GM21619 (cell line): Measurements from ENCODE around the gene PNPLA7.
"Not testable (repeated sequence)": the region's sequence is repeated elsewhere in the genome, so short reads cannot be mapped to it uniquely, and the experiment has no call there.

Experiments used
- ATAC-seq: cut with Tn5 transposase; IDR thresholded peaks from one replicate; pipeline ENCODE4 v1.9.1; 2021; ENCODE audit not compliant: unreplicated experiment

PNPLA7 gene

GRCh38 chr9:137452761-137453642 lies 97.2 kb downstream of the PNPLA7 start:
- no peak for ATAC-seq

DNA sequence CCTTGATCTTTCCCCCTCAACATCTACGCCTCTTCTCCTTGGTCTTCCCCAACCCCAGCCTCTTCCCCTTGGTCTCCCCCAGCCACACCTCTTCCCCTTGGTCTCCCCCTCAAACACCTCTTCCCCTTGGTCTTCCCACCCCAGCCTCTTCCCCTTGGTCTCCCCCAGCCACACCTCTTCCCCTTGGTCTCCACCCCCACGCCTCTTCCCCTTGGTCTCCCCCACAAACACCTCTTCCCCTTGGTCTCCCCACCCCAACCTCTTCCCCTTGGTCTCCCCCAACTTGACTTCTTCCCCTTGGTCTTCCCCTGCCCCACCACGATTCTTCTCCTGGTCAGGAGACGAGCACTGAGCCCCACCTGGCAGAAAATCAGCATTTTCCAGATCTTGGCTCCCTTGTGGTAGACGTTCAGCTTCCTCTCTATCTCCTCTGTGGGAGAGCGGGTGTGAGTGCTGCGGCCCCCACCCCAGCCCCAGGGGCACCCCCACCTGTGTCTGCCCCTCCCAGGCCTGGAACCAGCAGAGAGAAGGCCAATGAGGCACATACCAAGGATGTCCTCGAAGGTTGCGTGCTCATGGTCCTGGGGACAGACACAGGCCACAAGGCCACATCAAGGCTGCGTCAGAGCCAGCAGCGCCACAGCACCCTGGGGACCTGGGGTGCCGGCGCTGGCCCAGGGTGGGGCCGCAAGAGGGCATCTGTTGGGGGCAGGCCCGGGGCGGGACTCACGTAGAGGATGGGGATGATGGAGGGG lies 98.0 kb downstream of the PNPLA7 start:
- no peak for ATAC-seq

DNA sequence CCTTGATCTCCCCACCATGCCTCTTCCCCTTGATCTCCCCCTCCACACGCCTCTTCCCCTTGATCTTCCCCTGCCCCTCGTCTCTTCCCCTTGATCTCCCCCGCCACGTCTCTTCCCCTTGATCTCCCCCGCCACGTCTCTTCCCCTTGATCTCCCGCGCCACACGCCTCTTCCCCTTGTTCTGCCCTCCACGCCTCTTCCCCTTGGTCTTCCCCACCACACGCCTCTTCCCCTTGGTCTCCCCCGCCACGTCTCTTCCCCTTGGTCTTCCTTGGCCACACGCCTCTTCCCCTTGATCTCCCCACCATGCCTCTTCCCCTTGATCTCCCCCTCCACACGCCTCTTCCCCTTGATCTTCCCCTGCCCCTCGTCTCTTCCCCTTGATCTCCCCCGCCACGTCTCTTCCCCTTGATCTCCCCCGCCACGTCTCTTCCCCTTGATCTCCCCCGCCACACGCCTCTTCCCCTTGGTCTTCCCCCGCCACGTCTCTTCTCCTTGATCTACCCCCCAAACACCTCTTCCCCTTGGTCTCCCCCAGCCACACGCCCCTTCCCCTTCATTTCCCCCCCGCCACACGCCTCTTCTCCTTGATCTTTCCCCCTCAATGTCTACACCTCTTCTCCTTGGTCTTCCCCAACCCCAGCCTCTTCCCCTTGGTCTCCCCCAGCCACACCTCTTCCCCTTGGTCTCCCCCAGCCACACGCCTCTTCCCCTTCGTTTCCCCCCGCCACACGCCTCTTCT lies 98.8 kb downstream of the PNPLA7 start:
- not testable (repeated sequence) for ATAC-seq

GRCh38 chr9:137450539-137451222 lies 99.5 kb downstream of the PNPLA7 start:
- ATAC-seq: not testable (repeated sequence)

DNA sequence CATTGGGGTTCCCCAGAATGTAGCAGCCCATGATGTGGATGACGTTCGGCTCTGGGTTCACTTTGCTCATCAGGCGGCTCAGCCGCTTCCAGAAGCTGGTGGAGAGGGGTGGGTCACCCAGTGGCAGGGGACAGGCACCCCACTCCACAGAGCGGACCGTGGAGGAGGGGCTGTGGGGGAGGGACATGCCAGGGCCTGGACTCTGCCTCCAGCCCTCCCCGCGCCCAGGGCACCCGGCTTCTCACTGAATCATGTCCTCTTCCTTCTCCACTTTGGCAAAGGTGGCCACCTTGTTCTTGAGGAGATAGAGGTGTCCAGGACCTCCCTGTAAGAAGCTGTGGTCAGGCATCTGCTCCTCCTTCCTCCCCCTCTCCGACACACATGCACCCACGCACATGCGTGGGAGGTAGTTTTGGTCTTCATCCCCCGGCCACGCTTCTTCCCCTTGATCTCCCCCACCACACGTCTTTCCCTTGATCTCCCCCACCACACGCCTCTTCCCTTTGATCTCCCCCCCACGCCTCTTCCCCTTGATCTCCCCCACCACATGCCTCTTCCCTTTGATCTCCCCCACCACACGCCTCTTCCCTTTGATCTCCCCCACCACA lies 100.2 kb downstream of the PNPLA7 start:
- ATAC-seq: no peak

DNA sequence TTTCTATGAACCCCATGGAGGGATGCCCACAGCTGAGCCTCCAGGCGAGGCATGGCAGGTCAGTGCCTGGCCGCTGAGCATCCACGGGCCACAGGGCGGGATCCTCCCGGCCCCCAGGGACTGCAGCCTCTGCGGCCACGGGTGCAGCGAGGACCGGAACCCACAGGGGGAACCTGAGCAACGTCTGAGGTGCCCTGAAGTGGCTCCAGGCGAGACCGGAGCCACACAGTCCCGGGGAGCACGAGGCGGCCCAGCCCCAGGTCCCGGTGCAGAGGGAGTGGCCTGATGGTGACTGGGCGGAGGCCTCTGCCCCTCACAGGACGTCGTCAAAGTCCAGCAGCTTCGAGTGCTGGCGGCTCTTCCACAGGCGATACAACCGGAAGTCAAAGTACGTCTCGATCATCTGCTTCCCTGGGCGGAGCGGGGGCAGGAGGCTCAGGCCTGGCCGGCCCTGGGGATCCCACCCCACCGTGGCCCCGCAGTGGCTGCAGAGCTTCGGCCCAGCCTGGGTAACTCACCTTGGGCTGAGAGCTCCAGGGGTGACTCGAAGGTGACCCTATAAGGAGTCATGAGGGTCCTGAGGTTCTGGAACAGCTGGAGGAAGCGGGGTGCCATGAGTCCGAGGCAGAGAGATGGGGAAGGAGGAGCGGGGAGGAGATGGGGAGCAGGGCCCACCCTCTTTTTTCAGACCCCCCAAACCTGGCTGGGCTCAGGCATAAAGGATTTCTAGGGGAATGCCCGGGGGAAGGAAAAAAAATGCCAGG lies 100.9 kb downstream of the PNPLA7 start:
- no peak for ATAC-seq

GRCh38 chr9:137448602-137448962 lies 101.6 kb downstream of the PNPLA7 start:
- no peak for ATAC-seq

GRCh38 chr9:137447722-137448601 lies 102.2 kb downstream of the PNPLA7 start:
- no peak for ATAC-seq

- no peak for ATAC-seq
Measured at GRCh38 chr9:137446851-137447471, 103.2 kb downstream of the PNPLA7 start.

DNA sequence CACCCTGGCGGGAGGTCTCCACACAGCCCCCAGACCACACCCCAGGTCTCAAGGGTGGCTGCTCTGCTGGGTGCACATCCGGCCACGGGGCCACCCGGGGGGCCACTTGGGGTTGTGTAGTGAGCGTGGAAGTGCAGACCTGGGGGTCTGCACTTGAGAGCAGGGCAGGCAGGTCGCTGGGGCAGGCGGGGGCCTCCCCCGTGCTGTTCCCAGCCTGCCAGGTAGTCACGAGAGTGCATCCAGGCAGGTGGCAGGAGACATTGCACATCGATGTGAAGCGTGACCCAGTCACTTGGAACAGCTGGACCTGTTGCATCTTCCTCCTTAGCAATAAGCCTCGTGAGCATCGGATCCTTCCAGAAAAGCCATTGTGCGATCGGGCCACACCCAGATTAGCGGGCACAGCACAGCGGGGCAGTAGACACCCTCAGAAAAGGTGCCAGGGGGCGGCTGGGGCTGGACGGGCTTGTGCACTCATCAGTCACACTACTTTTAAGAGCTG lies 104.2 kb downstream of the PNPLA7 start:
- no peak for ATAC-seq

- ATAC-seq: no peak
Measured at GRCh38 chr9:137445275-137445807, 104.9 kb downstream of the PNPLA7 start.

DNA sequence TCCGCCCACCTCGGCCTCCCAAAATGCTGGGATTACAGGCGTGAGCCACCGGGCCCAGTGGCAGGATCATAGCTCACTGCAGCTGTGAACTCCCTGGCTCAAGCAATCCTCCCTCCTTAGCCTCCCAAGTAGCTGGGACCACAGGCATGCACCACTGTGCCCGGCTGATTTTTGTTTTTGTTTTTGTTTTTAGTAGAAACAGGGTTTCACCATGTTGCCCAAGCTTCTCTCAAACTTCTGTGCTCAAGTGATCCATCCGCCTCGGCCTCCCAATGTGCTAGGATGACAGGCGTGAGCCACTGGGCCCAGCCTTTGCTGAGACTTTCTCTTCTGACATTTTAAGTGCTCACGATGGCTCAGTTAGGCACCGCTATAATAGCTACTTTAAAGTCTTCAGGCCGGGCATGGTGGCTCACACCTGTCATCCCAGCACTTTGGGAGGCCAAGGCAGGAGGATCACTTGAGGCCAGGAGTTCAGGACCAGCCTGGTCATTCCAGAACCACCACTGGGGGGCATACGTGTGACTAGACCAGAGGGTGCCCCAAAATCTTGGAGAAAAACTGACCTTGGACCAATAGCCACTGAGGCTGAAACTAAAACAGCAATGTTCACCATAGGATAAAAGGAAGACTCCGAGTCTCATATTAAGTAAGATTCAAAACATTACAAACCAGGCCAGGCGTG lies 106.0 kb downstream of the PNPLA7 start:
- ATAC-seq: no peak

GRCh38 chr9:137441935-137442321 lies 108.3 kb downstream of the PNPLA7 start:
- no peak for ATAC-seq

- ATAC-seq: no peak
Measured at GRCh38 chr9:137441289-137441934, 108.8 kb downstream of the PNPLA7 start, which contains the start of gene ENTPD8. ENTPD8 (minus strand) TSS chr9:137441357; CDS start chr9:137438285, 3,072 bp downstream.

- ATAC-seq: no peak
Measured at GRCh38 chr9:137439158-137439714, 111.0 kb downstream of the PNPLA7 start.

DNA sequence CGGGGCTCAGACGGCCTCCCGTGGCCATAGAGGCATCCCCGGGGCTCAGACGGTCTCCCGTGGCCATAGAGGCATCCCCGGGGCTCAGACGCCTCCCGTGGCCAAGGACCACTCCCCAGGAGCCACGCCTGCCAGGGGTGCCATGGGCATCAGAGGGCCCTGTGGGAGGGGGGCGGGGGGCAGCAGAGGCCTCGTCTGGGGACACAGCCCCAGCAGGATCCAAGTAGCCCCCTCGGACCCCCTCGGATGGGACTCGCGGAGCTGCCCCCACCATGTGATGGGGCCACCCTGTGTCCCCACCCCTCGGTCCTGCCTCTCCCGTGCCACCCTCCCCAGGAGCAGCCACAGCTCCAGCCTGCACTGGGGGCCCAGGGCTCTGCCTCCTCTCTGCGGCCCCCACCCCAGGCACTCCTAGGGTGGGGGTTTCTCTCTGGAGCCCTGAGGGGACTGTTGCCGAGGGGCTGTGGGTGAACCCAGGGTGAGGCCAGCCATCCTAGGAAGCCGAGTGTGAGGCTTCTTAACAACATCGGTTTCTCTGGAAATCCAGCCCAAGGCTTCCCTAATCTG lies 111.5 kb downstream of the PNPLA7 start:
- no peak for ATAC-seq
